ENCODE results near the gene PFDN4.

PFDN4 gene

DNA sequence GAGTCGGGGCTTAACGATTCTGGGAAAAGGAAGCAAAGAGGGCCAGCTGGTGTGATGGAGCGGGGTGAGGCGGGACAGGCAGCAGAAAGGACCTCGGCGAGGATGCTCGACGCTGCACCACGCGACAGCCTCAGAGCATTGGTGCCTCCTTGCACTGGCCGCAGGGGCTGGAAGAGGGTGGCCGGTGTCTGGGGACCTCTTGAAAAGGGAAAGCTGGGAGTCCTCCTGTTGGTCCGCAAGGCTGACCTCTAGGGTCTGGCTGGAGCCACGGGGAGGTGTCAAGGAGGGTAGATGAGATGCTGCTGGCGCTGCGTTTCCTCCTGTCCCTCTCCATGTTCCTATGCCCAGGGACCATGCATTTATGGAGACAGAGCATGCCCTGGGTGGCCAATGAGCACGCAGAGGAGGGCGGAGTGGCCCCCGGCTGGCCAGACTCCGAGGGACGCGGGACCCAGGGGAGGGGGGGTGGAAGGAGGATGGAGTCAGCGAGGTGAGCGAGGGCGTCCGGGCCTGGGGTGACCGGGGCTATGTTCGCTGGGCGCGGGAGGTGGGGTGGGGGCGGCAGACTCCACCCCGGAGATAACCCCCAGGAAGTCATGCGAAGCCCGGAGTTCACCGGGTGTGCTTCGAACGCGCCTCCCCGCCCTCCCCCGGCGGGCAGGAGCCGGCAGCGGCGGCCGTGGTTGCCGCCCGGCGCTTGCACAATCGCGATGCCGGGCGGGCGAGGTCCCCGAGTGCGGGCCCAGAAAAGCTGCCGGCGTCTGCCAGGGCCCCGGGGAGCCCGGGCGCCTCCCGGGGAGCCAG, 34.0 kb upstream of the PFDN4 start, which contains the start of gene CYP24A1:
CYP24A1 (minus strand) TSS at position 334 of the 804 bp plus-strand sequence. CDS start 407 bp downstream, outside the sequence.
- DNase-seq, result no peak

DNA sequence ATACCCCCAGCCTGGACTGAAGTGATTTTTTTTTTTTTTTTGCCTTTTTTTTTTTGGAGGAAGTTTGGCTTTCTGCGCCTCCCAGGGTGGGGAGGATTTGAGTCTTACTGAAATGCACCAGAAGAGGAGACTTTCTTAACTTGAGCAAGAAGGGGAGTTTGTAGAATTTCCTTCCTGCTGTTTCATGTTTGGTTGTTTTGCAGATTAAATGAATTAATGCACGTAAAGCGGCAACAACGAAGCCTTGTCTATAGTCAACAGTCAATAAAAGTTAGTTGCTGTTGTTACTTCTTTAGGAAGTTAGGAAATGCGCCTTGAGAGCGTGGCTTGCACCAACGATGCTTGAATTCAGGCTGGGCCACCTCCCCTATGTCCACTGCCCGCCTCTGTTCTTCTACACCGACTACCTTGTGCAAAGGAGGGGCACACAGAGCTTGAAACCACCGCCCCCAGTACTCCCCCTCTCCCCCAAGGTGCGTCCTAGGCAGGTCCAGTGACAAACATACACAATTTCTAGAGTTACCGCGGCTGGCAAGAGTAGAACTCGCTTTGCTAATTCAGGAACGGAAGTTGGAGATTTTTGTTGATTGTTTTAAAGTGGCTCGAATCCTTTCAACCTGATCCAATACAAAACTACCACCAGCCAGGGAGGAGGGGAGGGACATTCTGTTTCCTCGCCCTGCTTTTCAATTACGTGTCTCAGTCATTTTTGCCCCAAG, 33.3 kb upstream of the PFDN4 start:
- no peak for DNase-seq

DNA sequence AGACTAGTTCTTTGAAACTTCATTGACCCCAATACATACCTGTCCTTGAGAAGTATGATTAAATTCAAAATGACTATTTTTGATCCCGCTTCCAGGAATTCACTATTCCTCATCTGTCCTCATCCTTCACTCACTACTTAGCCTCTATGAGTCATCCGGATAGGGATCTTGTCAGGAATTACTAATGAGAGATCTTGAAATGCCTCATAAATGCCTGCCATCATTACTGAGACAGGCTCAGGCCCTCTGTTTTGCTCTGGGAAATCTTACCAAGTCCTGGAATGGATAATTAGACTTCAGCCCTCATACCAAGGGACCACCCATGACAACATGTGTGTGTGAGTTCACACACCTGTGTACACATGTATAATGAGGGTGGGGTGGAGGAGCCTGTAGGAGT, 31.3 kb upstream of the PFDN4 start:
- no peak for DNase-seq

DNA sequence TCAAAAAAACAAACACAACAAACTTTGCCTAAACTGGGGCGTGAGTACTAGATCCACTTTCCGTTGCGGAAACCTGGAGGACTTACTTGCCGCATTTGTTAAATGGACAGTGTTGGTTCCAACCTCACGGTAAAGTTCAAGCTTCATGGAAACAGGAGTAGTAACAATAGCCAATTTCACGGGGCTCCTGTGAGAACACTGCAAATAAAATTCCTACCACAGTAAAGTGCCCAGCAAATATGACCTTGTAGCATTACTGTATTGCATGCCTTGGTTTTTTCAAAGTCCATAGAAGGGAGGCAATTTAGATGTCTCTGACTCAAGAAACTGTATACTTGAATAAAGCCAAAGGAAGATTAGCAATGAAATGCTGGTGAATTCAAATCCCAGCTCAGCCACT, 30.5 kb upstream of the PFDN4 start:
- DNase-seq, result no peak

DNA sequence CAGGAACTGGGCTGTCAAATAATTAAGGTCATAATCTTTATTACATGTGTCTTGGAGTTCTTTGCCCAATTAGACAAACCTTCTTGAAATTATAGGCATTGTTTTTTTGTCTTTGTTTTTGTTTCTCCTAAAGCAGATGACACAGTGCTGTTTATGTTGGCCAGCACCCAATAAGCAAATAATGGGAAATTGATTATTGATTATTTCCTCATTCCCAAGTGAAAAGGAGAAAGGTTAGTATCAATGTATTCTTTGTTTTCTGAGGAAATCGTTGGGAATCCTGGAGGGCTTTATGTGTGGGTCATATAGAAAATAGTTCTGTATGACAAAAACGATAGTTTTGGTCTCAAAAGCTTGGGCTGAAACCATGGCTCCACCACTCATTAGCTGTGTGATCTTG, 29.6 kb upstream of the PFDN4 start:
- DNase-seq, result no peak

DNA sequence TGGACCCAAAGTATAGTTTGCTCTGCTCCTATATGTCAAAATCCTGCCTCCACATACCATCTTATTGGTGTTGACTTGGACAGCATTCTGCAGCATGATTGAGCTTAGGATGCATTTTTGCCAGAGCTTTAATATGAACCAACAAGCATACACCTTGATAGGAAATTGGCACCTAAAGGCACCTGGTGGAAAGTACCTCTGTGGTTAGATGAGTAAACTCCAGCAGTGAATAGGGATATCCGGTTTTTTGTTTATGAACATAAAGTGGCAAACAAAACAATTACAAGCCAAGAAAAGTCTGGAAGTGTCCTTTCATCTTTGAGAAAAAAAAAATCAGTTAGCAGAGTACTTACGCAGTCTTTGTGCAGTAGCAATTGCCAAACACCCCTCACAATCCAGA, 27.9 kb upstream of the PFDN4 start:
- DNase-seq, result no peak

DNA sequence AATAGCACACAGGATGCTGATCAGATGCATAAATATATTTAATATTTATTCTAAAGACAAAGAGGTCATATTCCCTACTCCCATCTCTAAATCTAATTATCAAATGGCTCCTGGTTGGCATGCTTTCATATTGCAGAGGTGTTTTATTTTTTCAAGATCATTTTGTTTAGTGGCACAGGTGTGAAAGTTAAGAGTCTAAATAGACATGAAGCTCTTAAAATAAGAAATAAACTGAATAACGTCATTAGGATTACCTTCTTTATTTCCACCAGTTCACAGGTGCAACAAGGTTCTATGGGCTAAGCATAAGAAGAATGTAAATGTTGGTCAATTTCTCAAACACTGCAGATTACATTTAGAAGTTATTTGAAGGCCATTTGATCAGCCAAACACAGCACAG, 27.0 kb upstream of the PFDN4 start:
- DNase-seq, result no peak

DNA sequence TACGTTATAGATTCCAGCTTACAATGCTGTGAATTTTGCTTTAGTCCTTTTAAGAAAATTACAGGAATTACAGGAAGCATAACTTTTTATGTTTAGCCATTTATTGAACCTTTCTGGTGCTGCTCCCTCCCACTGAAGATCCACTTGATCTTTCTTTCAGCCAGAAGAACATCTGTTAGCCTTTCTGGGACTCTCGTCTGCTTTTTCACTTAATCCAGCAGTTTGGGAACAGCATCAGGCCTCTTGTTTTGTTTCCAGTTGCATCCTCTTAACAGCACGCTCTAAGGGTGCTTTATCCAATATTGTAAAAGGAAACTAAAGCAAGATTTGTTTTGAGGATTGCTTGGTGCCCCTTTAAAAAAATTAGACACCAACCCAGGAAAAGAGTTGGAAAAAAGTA, 23.8 kb upstream of the PFDN4 start:
- DNase-seq, result no peak

DNA sequence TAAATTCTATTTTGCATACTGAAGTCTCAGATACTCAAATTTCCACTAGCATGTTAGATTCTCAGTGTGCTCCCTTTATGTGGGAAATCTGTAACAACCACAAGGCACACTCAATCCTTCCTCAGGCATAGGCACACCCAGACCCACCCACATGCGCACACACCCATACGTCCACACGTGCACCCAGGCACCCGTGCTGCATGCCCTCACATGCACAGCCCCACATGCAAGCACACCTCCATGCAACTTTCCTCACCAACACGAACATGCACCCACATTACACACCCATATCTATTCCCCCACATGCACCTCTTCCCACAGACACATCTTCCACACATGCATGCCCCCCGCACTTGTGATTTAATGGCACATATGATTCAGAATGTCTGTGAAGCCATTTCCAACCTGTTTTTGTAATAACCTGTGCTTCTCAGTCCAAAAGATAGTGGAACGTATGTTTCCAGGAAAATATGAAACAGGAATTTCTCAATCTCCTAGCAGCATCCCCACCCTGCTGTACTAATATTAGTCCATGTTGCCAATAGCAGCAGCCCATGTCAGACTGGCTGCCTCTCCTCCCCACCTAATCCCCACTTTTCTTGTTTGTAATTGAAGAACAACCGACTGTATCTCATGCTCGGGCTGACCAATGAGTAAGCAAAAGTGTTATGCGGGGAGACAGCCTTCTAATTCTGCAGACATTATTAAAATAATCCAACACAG, 22.8 kb upstream of the PFDN4 start:
- DNase-seq, result no peak

DNA sequence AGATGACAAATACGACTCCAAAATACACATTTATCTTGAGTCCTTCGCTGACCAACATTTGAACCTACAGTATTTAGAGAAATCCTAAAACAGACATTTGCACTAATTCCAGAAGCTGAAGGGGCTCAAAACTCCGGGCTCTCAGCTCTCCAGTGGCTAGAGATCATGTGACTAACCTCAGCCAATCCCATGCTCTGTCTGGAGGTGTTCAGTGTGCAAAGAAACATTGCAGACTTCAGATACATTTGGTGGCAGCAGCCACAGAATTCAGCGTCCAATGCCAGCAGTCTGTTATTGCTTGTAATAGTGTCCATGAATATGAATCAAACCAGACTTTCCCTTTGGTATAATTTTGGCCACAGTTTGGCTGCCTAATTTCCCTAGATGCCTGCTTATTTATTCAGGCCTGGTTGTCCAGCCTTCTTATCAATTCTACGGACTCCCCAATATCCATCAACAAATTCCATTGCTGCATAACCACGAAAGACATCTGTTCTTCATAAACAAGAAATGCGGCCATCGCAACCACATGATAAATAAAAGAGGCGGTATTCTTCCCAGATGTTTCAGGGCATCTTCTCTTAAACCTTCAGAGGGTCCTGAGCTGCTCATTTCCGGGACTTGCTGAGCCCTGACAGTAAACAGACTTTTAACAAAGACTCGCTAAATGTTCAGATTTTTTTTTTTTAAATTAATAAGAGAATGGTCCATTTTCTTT, 19.6 kb upstream of the PFDN4 start:
- DNase-seq, result no peak

DNA sequence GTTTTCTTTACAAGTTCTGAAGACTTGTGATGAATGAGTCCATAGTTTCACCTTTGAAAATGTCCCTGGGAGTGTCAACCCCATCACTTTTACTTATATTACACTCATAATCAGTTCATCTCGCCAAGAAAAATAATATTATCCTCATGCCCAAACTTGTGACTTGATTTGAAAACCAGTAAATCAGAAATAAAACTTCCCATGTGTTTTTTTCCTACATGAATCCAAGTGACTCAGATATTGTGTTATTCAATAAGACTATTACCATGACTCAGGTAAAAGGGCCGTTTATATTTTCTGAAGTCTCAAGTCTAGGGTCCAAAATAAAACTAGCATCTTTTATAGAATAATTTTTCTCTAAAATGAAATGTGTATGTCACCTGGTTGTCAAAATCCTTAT, 18.3 kb upstream of the PFDN4 start:
- no peak for DNase-seq

DNA sequence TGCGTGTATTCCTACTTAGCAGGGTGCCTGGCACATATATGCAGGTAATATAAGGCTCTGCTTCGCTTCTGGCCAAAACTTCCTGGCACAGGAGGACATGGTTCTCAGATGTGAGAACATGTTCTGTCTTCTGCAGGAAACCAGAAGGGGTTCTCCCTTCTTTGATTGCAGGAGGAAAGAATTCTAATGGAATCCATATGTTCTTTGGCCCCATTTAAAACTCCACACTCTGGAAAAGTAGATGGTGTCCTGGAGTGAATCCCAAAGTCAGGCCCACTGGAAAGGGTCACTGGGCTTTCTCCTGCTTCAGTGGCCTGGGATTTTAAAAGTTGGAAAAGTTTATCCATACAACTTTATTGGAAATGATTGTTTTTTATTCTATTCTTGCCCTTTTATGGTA, 17.7 kb upstream of the PFDN4 start:
- DNase-seq, result no peak

DNA sequence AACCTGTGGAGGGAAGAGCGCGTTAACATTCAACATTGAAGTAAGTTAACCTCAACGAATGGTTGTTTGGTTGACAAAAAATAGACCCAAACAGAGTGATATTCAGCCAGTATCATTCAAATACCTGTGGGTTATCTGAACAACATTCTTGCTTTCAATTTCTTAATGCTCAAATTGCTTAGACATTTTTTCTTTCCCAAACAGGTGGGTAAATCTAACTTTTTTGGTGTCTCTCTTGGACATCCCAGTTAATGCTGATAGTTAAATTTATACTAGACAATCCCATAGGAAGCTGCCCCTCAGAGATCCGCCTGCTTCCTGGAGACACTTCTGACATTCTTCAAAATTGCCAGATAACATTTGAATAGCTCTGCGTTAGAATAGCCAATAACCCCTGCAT, 14.1 kb upstream of the PFDN4 start:
- no peak for DNase-seq

DNA sequence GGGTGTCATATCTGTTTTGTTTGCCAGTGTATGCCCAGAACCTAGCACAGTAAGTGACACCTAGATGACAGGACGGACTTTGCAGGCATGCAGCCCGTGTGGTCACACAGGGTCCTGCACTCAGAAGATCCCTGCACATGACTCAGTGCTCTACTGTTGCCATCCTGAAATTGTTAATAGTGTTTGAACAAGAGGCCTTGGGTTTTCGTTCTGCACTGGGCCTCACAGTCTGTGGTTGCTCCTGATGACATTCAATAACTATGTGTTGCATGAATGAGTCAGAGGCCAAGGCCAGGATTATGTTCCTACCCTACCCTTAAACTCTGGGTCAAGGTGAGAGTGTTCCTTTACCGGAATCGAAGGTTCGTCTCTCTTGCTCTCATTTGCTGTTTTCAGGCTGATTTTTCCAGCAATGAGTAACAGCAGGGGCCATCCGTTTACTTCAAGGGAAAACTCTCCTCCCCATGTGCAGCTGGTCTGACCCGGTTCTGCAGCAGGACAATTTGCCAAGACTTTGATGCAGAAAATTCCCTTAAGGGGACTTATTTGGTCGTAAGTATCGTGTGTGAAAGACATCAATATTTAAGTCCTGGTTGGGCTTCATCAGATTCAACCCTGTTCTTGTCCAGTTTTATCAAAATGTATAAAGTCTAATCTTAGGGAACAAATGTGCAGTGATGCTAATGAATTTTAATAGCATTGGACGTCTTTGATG, 13.0 kb upstream of the PFDN4 start:
- no peak for DNase-seq

DNA sequence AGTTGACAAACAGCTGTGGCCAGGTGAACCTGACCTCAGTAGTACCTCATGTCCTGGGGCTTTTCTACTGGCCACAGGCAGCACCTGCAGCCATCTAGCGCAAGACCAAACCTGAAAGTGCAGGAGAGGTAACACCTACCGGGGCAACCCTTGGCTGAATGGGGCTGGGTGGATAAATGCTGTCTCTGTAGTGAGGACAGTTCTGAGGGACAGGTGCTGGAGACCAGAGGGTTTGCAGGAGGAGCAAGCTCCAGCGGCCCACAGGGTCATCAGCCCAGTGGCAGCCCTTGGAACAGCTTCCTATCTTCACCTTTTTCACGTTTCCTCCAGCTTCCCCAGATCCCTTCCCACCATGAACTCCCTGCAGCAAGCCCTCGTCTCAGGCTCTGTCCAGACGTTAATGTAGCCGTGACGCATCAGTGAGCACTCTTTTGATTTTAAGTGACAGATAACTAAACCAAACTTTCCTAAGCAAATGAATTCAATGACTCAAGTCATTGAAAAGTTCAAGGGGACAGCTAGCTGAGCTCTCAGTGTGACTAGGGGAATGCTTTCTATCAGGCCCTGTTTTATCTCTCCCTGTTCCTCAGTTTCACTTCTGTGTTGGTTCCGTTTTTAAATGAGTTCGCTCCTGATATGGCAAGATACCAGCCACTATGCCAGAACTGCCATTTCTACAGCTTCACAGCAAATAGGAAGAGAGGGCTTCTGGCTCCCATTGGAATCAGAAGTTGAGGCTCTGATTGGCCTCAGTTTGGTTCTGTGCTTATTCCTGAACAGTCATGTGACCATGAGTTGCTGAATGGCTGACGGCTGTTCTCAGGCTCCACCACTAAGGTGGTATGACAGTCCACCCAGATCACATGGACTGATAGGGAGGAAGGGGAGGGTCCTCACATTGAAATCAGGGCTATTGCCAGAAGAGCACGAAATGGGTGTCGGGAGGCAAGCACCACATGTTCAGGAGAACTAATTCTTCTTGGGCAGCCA, 12.1 kb upstream of the PFDN4 start:
- DNase-seq, result no peak

DNA sequence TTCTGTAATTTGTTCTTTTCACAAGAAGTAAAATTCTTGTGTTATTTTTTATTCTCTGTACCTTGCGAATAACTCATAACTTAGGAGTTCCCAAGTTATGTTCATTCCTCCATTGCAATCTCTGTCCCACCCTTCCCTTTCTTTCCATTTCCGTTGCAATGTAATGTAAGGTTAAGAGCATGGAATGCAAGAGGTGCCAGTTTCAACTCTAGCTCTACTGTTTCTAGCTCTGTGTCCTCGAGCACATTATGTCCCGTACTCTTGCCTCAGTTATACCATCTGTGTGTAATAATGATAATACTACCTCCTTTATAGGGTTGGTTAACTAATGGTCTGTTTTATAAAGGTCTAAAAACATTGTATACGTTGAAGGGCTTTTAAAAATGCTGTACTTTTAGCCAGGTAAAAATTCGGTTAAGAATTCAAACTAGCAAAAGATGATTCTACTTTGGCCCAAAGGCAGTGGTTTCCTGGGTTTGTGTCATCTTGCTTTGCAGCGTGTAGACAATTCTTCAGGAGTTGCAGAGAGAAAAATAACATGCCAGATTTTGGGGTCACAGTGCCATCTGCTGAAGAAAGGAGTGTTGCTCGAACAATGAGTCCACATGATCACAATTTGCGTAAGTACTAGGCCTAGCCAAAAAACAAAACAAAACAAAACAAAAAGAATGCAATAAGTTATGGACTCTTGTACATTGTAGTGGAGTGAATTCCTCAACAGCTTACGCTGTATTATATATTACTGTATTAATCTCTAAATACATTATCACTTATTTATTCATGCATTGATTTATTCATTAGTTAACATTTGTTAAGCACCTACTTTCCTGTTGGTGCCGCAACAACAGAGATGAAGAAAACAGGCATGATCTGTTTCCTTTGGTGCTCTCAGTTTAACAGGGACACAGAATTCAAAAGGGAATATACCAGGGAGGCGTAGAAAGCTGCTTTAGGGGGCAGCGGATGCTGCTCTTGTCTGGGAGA, 10.0 kb upstream of the PFDN4 start:
- DNase-seq, result no peak

DNA sequence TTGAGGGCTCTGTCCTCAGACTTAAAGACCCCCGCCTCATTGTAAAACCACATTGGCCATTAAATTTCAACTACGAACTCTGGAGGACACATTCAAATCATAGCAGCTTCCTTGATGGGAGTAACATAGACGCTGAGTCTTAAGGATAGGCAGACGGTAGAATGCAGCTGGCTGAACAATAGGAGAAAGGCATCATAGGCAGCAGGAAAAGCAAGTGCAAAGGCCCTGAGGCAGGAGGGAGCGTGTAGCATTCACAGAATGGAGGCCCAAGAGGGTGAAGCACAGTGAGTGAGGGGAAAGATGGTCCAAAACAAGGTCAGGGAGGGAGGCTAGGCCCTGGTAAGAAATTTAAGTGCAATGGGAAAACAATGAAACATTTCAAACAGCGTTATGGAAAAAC, 8.6 kb upstream of the PFDN4 start:
- no peak for DNase-seq

DNA sequence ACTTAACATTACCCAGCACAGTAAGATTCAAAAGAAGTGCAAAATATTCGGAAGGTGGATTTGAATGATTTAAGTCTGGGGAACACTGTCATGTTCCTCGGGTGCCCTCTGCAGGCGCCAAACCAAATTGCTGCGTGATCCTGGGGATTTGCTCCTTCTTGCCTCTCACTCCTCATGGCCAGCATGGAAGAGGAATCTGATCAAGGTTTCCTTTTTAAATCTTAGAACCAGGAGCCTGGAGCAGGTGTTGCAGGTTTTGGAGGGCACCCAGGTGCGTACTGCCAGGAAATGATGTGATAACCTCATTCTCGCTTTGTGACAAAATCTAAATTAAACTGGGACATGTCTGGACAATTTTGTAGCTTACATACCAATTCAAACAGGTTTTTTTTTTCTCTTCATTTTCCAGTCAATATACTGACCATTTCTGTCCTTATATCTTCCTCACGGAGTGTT, 8.1 kb upstream of the PFDN4 start:
- peak; percentile 68 for DNase-seq

DNA sequence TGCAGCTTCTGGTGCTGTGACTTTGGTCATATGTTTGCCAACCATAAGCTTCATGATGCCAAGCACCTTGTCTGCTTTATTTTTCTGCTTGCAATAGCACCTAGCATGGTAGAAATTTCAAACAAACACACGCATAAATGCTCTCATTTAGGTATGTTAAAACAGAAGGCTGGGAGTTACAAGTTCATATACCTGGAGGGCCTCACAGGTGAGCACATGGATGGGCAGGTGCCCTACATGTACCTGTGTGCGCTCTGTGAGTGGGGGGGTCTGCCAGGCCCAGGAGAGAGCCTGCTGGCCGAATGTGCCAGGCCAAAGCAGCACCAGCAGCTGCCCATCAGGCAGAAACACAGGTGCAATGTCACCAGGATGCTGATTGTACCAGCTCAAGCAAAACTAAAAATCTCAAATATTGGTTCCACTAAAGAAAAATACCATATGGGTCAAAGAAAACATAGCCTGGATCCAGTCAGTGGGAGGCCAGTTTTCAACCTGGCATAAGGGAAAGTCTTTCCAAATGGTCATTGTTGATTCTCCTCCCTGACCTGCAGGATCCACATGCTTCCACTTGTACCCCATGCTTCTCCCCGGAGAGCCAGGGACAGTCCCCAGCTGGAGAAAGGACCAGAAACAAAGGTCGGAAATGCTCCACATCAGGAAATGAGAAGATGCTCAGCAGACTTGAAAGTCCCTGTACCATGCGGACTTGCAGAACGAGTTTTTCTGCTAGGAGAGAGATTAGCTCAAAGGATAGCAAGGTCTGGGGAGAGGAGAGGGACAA, 7.2 kb upstream of the PFDN4 start:
- DNase-seq, result no peak
